Measurements from ENCODE around the gene PCSK4.

DNA sequence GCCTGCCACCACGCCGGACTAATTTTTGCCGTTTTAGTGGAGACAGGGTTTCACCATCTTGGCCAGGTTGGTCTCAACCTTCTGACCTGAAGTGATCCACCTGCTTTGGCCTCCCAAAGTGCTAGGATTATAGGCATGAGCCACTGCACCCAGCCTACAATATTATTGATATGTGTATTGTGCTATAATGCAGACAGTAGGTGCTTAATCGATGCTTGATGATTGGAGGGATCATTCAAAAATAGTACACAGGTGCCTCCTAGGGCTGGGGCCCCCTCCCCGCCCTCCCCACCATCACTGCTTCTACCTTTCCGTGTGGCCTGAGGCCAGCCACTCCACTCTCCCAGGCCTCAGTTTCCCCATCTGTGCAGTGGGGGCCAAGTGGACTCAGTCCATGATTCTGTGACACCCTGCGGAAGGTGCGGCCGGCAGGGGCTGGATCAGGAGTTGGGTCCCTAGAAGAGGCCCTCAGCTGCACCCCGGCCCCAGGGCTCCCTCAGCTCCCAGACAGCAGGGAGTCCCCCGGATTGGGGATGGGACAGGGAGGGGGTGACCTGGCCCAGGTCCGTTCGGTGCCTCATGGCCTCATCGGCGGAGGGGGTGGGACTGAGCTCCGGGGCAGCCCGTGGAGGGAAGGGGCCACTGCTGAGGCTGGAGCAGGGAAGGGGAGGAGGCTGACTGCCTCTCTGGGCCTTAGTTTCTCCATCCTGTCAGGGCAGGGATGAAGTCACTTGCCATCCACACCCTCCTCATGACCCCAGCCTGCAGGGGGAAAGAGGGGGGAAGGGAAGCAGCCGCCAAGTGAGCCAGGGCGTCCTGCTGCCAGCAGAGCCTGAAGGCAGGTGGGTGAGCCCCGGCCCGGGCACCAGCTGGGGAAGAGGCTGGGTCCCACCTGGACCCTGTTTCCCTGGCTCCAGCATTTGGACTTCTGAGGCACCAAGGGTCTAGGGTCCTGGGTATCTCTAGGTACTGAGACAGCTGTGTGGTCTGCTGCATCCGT is 21.5 kb upstream of the PCSK4 start:
- TF ChIP-seq, protein P1, sequence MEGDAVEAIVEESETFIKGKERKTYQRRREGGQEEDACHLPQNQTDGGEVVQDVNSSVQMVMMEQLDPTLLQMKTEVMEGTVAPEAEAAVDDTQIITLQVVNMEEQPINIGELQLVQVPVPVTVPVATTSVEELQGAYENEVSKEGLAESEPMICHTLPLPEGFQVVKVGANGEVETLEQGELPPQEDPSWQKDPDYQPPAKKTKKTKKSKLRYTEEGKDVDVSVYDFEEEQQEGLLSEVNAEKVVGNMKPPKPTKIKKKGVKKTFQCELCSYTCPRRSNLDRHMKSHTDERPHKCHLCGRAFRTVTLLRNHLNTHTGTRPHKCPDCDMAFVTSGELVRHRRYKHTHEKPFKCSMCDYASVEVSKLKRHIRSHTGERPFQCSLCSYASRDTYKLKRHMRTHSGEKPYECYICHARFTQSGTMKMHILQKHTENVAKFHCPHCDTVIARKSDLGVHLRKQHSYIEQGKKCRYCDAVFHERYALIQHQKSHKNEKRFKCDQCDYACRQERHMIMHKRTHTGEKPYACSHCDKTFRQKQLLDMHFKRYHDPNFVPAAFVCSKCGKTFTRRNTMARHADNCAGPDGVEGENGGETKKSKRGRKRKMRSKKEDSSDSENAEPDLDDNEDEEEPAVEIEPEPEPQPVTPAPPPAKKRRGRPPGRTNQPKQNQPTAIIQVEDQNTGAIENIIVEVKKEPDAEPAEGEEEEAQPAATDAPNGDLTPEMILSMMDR (IDR thresholded peaks at IDR 0.05 in 2 of 3, conservative IDR thresholded peaks at IDR 0.05 in 1 of 3; ENCODE audit: insufficient read depth in 2 of 3, low read depth in 1 of 3, low read length in 3 of 3): no peak
- TF ChIP-seq RNF2 (IDR thresholded peaks at IDR 0.05) (no peak), SIN3A (IDR thresholded peaks at IDR 0.05; ENCODE audit: borderline replicate concordance in 2 of 2, control insufficient read depth in 1 of 2, low read depth in 2 of 2, low read length in 2 of 2) (no peak), ZNF124 (CRISPR knock-in tag; IDR thresholded peaks at IDR 0.05) (no peak), NEUROD1 (IDR thresholded peaks at IDR 0.05; ENCODE audit: borderline replicate concordance, low read depth, low read length, partially characterized antibody) (no peak), NR2C2 (CRISPR knock-in tag; IDR thresholded peaks at IDR 0.05) (no peak), NR2C2 (tag; IDR thresholded peaks at IDR 0.05) (no peak)
- TF ChIP-seq, protein P2, sequence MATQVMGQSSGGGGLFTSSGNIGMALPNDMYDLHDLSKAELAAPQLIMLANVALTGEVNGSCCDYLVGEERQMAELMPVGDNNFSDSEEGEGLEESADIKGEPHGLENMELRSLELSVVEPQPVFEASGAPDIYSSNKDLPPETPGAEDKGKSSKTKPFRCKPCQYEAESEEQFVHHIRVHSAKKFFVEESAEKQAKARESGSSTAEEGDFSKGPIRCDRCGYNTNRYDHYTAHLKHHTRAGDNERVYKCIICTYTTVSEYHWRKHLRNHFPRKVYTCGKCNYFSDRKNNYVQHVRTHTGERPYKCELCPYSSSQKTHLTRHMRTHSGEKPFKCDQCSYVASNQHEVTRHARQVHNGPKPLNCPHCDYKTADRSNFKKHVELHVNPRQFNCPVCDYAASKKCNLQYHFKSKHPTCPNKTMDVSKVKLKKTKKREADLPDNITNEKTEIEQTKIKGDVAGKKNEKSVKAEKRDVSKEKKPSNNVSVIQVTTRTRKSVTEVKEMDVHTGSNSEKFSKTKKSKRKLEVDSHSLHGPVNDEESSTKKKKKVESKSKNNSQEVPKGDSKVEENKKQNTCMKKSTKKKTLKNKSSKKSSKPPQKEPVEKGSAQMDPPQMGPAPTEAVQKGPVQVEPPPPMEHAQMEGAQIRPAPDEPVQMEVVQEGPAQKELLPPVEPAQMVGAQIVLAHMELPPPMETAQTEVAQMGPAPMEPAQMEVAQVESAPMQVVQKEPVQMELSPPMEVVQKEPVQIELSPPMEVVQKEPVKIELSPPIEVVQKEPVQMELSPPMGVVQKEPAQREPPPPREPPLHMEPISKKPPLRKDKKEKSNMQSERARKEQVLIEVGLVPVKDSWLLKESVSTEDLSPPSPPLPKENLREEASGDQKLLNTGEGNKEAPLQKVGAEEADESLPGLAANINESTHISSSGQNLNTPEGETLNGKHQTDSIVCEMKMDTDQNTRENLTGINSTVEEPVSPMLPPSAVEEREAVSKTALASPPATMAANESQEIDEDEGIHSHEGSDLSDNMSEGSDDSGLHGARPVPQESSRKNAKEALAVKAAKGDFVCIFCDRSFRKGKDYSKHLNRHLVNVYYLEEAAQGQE (IDR thresholded peaks at IDR 0.05; ENCODE audit: borderline replicate concordance): no peak
- TF ChIP-seq, protein P2 (CRISPR knock-in tag; IDR thresholded peaks at IDR 0.05; ENCODE audit: low read depth): no peak
